SK-N-MC (cell line): Measurements from ENCODE around the gene DIP2C.

ENCODE experiments used
- DNase-seq: peaks from one replicate; pipeline ENCODE4 v3.0.0-alpha.2; 2011; ENCODE audit warnings: low read depth, low spot score
- H3K27ac ChIP-seq: fragments of 200-600 bp; sonication (generic); 2 replicates; pipeline ENCODE4 v1.5.1; 2016; ENCODE audit warnings: mixed run types
- H3K36me3 ChIP-seq: fragments of 200-600 bp; sonication (generic); 2 replicates; pipeline ENCODE4 v1.6.1; 2017; ENCODE audit warnings: antibody characterized with exemption, low read length, mixed read lengths; ENCODE audit not compliant: insufficient read depth
- H3K4me3 ChIP-seq: fragments of 200-600 bp; sonication (generic); 2 replicates; pipeline ENCODE4 v1.5.1; 2016
- H3K9ac ChIP-seq: fragments of 200-600 bp; sonication (generic); 2 replicates; pipeline ENCODE4 v1.8.0; 2017; ENCODE audit warnings: mixed run types, mixed read lengths; ENCODE audit not compliant: insufficient read length
- H3K9me3 ChIP-seq: fragments of 200-600 bp; sonication (generic); 2 replicates; pipeline ENCODE4 v1.6.1; 2017; ENCODE audit warnings: low read depth, mild to moderate bottlenecking, antibody characterized with exemption, low read length, moderate library complexity, mixed read lengths
- EZH2 ChIP-seq: fragments of 200-600 bp; sonication (generic); IDR thresholded peaks from one replicate; pipeline ENCODE4 v1.6.1; 2017; ENCODE audit warnings: antibody characterized with exemption
- FOXP2 ChIP-seq: optimal IDR thresholded peaks from 2 replicates; pipeline ENCODE3; 2011; ENCODE audit warnings: mild to moderate bottlenecking, moderate library complexity; ENCODE audit not compliant: insufficient read depth; ENCODE audit errors: extremely low read length, control extremely low read depth
- POLR2AphosphoS5 ChIP-seq: IDR thresholded peaks from 2 replicates; pipeline ENCODE4 v1.6.1; 2012; ENCODE audit warnings: mild to moderate bottlenecking, low read depth, low read length, borderline replicate concordance

DIP2C gene

DNA sequence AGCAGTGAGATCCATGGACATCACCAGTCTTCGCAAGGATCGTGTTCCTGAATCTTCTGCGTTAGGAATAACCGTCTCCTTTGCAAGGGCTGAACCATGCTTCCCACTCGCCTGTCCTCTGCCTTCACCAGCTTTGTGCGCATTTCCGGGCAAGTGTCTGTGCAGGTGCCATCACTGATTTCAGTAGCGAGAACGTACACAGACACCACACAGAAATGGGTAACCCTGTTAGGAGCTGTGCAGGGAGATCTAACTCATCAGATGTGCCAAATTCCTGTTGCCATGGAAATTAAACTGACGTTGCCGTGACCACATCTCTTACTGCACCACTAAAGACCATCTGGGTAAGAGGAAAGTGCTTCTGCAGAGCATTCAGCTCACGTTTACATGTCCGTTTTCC lies 146.3 kb downstream of the DIP2C start:
- Histone ChIP-seq H3K36me3 (no peaks in the 10 kb centered on the region), H3K9ac (no peak overlapping the region), H3K4me3 (no peak overlapping the region), H3K9me3 (no peaks in the 10 kb centered on the region), H3K27ac (no peak overlapping the region)
- TF ChIP-seq EZH2 (no peak), FOXP2 (no peak), POLR2AphosphoS5 (no peak)
- DNase-seq, result no peak

DNA sequence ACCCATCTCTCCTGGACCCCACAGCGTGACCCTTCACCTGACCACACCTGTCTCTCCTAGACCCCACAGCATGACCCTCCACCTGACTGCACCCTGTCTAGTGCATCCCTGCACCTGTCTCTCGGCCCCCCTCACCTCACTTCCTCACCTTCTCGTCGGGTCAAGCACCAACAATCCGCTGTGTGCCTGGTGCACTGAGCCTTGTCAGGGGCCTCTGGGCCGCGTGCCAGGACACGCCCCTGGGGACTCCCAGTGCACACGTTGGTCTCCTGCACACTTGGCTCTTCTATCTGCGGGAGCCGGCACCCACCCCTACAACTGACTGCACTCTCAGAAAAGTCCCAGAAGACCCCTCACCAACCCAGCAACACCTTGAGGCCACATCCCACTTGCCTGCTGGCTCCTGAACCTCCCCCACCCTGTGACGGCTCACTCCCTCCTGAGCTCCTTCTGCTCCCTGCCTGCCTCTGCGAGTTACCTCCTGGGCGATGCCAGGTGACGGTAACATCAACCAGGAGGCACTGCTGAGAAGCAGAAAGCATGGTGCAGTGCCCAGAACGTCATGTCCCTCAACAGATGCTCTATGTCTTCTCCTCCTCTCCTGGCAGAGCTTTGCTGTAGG lies 147.6 kb downstream of the DIP2C start:
- H3K27ac ChIP-seq, result no peak overlapping the region
- H3K9ac ChIP-seq, result no peak overlapping the region
- H3K4me3 ChIP-seq, result no peak overlapping the region
- no peak for DNase-seq
- no peak for TF ChIP-seq FOXP2
- no peak for TF ChIP-seq EZH2
- TF ChIP-seq POLR2AphosphoS5, result no peak
- H3K9me3 ChIP-seq, result no peaks in the 10 kb centered on the region
- H3K36me3 ChIP-seq, result no peaks in the 10 kb centered on the region

DNA sequence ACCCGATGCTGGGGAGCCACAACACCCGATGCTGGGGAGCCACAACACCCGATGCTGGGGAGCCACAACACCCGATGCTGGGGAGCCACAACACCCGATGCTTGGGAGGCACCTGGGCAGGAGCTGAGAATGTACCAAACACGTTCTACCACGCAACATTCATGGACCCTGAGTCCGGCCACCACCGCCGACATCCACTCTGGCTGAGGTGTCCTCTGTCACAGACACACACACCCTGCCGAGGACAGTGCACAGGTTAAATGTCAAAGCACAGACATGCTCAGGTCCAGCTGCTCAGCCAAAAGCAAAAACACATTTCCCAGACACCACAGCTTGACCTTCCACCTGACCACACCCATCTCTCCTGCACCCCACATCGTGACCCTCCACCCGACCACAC lies 148.4 kb downstream of the DIP2C start:
- H3K9ac ChIP-seq, result no peak overlapping the region
- no peak for TF ChIP-seq EZH2
- TF ChIP-seq POLR2AphosphoS5, result no peak
- TF ChIP-seq FOXP2, result no peak
- H3K9me3 ChIP-seq, result no peaks in the 10 kb centered on the region
- H3K36me3 ChIP-seq, result no peaks in the 10 kb centered on the region
- no peak overlapping the region for H3K27ac ChIP-seq
- DNase-seq, result no peak
- no peak overlapping the region for H3K4me3 ChIP-seq

DNA sequence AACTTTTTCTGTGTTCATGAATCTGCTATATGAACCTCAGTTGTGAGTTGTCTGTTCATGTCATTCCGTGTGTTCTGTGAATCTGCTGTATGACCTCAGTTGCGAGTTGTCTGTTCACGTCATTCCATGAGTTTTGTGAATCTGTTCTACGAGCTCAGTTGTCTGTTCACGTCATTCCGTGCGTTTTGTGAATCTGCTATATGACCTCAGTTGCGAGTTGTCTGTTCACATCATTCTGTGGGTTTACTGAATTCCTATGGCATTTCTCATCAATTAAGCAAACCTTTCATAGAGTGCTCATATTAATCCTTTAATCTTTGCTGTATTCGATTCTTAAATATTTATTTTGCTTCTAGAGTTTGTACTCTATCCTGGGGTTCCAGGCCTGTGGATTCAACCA lies 150.6 kb downstream of the DIP2C start:
- no peak overlapping the region for H3K27ac ChIP-seq
- no peaks in the 10 kb centered on the region for H3K36me3 ChIP-seq
- H3K9ac ChIP-seq, result no peak overlapping the region
- TF ChIP-seq EZH2 (no peak), POLR2AphosphoS5 (no peak), FOXP2 (no peak)
- H3K9me3 ChIP-seq, result no peaks in the 10 kb centered on the region
- no peak for DNase-seq
- no peak overlapping the region for H3K4me3 ChIP-seq

DNA sequence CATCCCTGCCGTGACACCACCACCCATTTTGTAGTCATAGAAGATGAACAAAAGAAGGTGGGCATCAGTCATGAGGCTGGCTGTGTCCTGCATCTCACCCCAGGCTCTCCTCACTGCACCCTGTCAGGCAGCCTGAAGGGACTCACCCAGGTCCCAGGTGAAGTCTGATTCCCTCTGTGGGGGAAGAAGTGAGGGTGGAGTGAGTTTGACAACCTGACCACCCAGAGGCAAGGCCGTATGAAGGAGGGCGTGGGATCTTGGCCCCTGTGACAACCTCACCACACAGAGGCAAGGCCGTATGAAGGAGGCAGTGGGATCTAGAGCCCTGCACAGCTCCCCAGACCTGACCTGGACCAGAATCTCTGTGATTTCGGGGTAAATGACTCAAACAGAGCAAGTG lies 152.5 kb downstream of the DIP2C start:
- no peak overlapping the region for H3K27ac ChIP-seq

DNA sequence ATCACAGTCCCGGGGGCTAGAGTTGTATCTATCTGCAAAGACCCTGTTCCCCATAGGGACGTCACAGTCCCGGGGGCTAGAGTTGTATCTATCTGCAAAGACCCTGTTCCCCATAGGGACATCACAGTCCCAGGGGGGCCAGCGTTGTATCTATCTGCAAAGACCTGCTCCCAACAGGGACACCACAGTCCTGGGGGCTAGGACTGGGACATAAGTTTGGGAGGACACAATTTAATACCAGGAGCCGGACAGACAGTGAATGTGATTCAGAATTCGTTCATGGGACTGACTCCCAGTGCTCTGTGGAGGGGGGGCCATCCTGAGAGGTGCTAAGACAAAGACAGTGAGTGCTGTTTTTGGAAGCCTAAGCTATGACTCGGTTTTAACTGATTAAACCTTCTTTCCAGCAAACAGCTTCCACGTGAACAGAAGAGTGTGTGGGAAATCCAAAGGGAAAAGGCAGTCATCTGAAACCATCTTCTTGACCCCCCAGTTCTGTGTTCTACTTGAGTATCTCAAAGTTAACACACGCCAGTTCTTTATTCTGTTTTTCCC lies 153.0 kb downstream of the DIP2C start:
- no peak overlapping the region for H3K9ac ChIP-seq
- TF ChIP-seq EZH2 (no peak), FOXP2 (no peak), POLR2AphosphoS5 (no peak)

More for the DNA sequence above, 152.5 kb downstream of the DIP2C start:
- no peaks in the 10 kb centered on the region for H3K36me3 ChIP-seq
- no peak overlapping the region for H3K9ac ChIP-seq
- H3K4me3 ChIP-seq, result no peak overlapping the region
- TF ChIP-seq FOXP2, result no peak
- TF ChIP-seq POLR2AphosphoS5, result no peak
- no peak for TF ChIP-seq EZH2
- no peaks in the 10 kb centered on the region for H3K9me3 ChIP-seq
- no peak for DNase-seq

DNA sequence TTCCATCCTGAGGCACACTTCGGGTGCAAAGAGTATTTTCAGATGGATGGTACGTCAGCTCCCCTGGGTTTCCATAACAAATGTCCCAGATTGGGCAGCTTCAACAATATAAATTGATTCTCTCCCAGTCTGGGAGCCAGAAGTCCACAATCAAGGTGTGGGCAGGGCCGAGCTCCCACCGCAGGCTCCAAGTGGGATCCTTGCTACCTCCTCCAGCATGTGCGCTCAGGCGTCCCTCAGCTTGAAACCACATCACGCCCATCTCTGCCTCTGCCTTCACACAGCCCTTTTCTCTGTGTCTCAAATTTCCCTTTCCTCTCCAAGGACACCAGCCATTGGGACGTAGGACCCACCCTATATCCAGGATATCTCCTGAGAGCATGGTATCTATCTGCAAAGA lies 153.5 kb downstream of the DIP2C start:
- DNase-seq, result no peak
- H3K4me3 ChIP-seq, result no peak overlapping the region
- H3K36me3 ChIP-seq, result no peaks in the 10 kb centered on the region
- TF ChIP-seq FOXP2 (no peak), EZH2 (no peak), POLR2AphosphoS5 (no peak)
- no peak overlapping the region for H3K27ac ChIP-seq
- H3K9me3 ChIP-seq, result no peaks in the 10 kb centered on the region
- H3K9ac ChIP-seq, result no peak overlapping the region

More for the DNA sequence above, 153.0 kb downstream of the DIP2C start:
- no peak for DNase-seq
- Histone ChIP-seq H3K27ac (no peak overlapping the region), H3K36me3 (no peaks in the 10 kb centered on the region), H3K9me3 (no peaks in the 10 kb centered on the region), H3K4me3 (no peak overlapping the region)

DNA sequence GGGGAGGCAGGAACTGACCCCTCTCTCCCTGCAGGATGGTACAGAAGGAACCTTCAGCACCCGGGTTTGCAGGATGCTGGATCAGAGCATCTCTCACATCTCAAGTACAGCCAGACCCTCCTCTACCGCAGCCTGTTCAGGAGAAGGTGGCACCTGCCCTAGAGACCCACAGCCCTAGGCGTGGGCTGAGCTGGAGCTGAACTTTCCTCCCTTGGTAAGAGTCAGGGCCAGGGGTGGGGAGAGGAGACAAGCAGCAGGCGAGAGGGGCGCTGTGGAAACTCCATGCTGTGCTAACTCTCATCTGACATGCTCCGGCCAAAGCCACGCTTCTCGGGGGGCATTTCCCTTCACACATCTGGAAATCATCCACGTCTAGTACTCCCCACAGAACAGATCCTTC lies 154.4 kb downstream of the DIP2C start:
- no peak overlapping the region for H3K9ac ChIP-seq
- no peak overlapping the region for H3K27ac ChIP-seq
- H3K4me3 ChIP-seq, result no peak overlapping the region
- DNase-seq, result no peak
- no peaks in the 10 kb centered on the region for H3K36me3 ChIP-seq
- no peaks in the 10 kb centered on the region for H3K9me3 ChIP-seq
- TF ChIP-seq POLR2AphosphoS5, result no peak
- no peak for TF ChIP-seq EZH2
- no peak for TF ChIP-seq FOXP2

DNA sequence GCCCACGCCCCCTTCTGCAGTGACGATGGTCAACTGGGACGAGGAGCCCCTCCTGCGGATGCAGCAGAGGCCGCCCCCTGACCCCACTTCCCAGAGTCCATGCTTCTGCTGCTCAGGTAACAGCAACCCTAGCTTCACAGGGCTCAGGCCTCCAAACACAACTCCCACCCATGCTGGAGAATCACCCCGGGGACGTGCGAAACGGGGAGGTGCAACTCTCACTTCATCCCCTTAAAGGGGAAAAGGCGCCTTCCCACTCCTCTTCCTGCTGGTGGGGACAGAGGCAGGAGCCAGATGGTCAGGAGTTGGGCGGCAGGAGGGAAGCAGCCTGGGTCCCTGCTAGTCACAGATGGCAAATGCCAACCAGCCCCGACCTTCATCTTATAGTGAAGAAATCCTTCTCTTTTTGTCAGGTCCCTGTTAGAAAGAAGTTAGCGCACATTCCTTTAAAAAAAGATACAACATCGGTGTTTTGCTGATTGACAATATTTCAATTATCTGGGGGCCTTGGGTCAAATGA lies 155.4 kb downstream of the DIP2C start:
- no peaks in the 10 kb centered on the region for H3K9me3 ChIP-seq
- DNase-seq, result no peak
- no peak overlapping the region for H3K4me3 ChIP-seq
- TF ChIP-seq FOXP2 (no peak), EZH2 (no peak), POLR2AphosphoS5 (no peak)
- no peaks in the 10 kb centered on the region for H3K36me3 ChIP-seq
- no peak overlapping the region for H3K9ac ChIP-seq
- H3K27ac ChIP-seq, result no peak overlapping the region
